Stimulated activated CD4-positive, alpha-beta T cell treated with anti-CD3 and anti-CD28 coated beads, Interleukin-15, amount 100 ng/mL, for 1 hour (primary cell): Measurements from ENCODE around the gene ST6GAL2.

Experiments
- DNase-seq, 2 donors: peaks; one replicate each; pipeline ENCODE4 v3.0.0-alpha.2; 2020; ENCODE audit warnings: low read depth in 1 of 2, low spot score in 1 of 2

Gene ST6GAL2

GRCh38 chr2:106758901-106759497 is 127.0 kb downstream of the ST6GAL2 start:
- DNase-seq = no peak
